Measurements from ENCODE around the gene SF1. TPM values are rescaled to one million over a fixed set of nuclear protein-coding genes. Genes with fewer than 3 reads are reported as not detected.
A peak's percentile ranks its signal among the peaks of the same experiment; 100 is the strongest.

The SF1 gene
- total and polyA plus RNA-seq, 2 of the 4 experiments (the other 2 are of a cell fraction), result 56.8 to 88.0 TPM

GRCh38 chr11:64742889-64743590 is 35.3 kb downstream of the SF1 start (continued):
- no peak for TF ChIP-seq POLR2A (IDR thresholded peaks at IDR 0.05; ENCODE audit: low read depth, low read length)

GRCh38 chr11:64742087-64742888 is 36.1 kb downstream of the SF1 start:
- H4K8ac ChIP-seq (ENCODE audit: low read depth in 2 of 2, low read length in 2 of 2), result no peak overlapping the region
- peak overlapping the region; percentile 91 for H2AK9ac ChIP-seq (replicated peaks; ENCODE audit: low read depth, low read length, poor library complexity)
- H3K27ac ChIP-seq (ENCODE audit: insufficient read depth, low read length), result no peak overlapping the region
- no peak overlapping the region for H3K18ac ChIP-seq (ENCODE audit: low read depth, low read length)
- H3K4me1 ChIP-seq (ENCODE audit: control insufficient read depth, insufficient read depth, low read length), result peaks cover 11% of the 10 kb centered on the region
- H3K36me3 ChIP-seq (ENCODE audit: control insufficient read depth, insufficient read depth, low read length), result no peaks in the 10 kb centered on the region
- H4K91ac ChIP-seq (ENCODE audit: insufficient read depth, low read depth, low read length), result no peak overlapping the region
- peak overlapping the region; percentile 21; the same call in 1 of the 2 replicates for H3K9ac ChIP-seq (ENCODE audit: low read depth, low read length)
- H2BK120ac ChIP-seq (ENCODE audit: low read depth, low read length), result no peak overlapping the region
- intact Hi-C loops (cut with micrococcal nuclease), result no loop called here
- H2AFZ ChIP-seq (replicated peaks; ENCODE audit: low read length, poor library complexity), result peak overlapping the region; percentile 90
- peak overlapping the region; percentile 20 for H3K4me3 ChIP-seq (ENCODE audit: insufficient read depth, low read depth, low read length)
- no peak overlapping the region for H2AK5ac ChIP-seq (ENCODE audit: low read depth, low read length)
- DNase-seq, result no peak
- in situ Hi-C loops (cut with MboI; ENCODE audit: low sequenced_read_pairs), result no loop called here
- H3K27me3 ChIP-seq (ENCODE audit: control insufficient read depth, insufficient read depth, low read length), result peaks cover 72% of the 10 kb centered on the region
- H3K23ac ChIP-seq (ENCODE audit: low read depth, low read length), result no peak overlapping the region
- ChIA-PET CTCF (no interaction called here), POLR2A (ENCODE audit: unreplicated experiment) (no interaction called here)
- TF ChIP-seq USF2 (IDR thresholded peaks at IDR 0.05; ENCODE audit: low read depth, low read length) (no peak), MAFK (IDR thresholded peaks at IDR 0.05; ENCODE audit: low read depth, low read length) (no peak), RFX5 (IDR thresholded peaks at IDR 0.05; ENCODE audit: low read depth, low read length) (no peak), SMC3 (IDR thresholded peaks at IDR 0.05; ENCODE audit: low read depth, low read length) (no peak), ELK1 (IDR thresholded peaks at IDR 0.05; ENCODE audit: borderline replicate concordance, low read depth, low read length) (no peak)
- H4K20me1 ChIP-seq (ENCODE audit: insufficient read depth, low read length), result no peaks in the 10 kb centered on the region; the same call in 1 of the 2 replicates
- WGBS, 2 experiments (ENCODE audit: extremely low coverage in 2 of 2, insufficient read length in 1 of 2), result 1% methylated on average over 19 of the region's 54 CpGs; no CpG with 5 or more reads in 1 of the 2 experiments
- no peak overlapping the region; the same call in 1 of the 2 replicates for H3K14ac ChIP-seq (replicated peaks; ENCODE audit: low read depth, low read length)
- no peak overlapping the region for H3K56ac ChIP-seq (ENCODE audit: extremely low read depth, insufficient read depth, low read length)
- no TSS peak for BruUV-seq (replicated peaks)
- no peak overlapping the region for H2BK20ac ChIP-seq (ENCODE audit: low read depth, low read length)
- no peaks in the 10 kb centered on the region for H3K9me3 ChIP-seq (ENCODE audit: control insufficient read depth, insufficient read depth, low read length)
- ATAC-seq (ENCODE audit: low read depth), result peak; percentile 30
- dilution Hi-C loops (cut with HindIII; ENCODE audit: low sequenced_read_pairs, unreplicated experiment), result no loop called here
- peak overlapping the region; percentile 65 for H3K4me2 ChIP-seq (ENCODE audit: low read depth, low read length)
- no peak overlapping the region for H2BK15ac ChIP-seq (ENCODE audit: low read depth, low read length)
- no peak overlapping the region for H4K5ac ChIP-seq (ENCODE audit: low read depth, low read length)
- peaks cover 3% of the 10 kb centered on the region; the same call in 1 of the 2 replicates for H3K9me1 ChIP-seq (ENCODE audit: insufficient read depth, low read length)
- no peak overlapping the region for H3K4ac ChIP-seq (ENCODE audit: low read depth, low read length)
- H3K79me1 ChIP-seq (ENCODE audit: low read depth in 1 of 2, low read length in 2 of 2), result no peaks in the 10 kb centered on the region
- H2BK5ac ChIP-seq (ENCODE audit: low read depth, low read length, poor library complexity, severe bottlenecking), result no peak overlapping the region
